VCaP (cell line): ENCODE measurements around the gene ATRNL1.

Source experiments
- H3K27ac ChIP-seq: fragments of 450-650 bp; 2 replicates; pipeline ENCODE4 v1.5.1; 2017
- TF ChIP-seq, protein P1 (sequence below): fragments of 450-650 bp; conservative IDR thresholded peaks from 2 replicates; pipeline ENCODE4 v1.5.1; 2017; ENCODE audit warnings: mild to moderate bottlenecking, moderate library complexity

The ATRNL1 gene

GRCh38 chr10:115861455-115861854 lies 768.3 kb downstream of the ATRNL1 start:
- no peak overlapping the region for H3K27ac ChIP-seq
- TF ChIP-seq, protein P1, sequence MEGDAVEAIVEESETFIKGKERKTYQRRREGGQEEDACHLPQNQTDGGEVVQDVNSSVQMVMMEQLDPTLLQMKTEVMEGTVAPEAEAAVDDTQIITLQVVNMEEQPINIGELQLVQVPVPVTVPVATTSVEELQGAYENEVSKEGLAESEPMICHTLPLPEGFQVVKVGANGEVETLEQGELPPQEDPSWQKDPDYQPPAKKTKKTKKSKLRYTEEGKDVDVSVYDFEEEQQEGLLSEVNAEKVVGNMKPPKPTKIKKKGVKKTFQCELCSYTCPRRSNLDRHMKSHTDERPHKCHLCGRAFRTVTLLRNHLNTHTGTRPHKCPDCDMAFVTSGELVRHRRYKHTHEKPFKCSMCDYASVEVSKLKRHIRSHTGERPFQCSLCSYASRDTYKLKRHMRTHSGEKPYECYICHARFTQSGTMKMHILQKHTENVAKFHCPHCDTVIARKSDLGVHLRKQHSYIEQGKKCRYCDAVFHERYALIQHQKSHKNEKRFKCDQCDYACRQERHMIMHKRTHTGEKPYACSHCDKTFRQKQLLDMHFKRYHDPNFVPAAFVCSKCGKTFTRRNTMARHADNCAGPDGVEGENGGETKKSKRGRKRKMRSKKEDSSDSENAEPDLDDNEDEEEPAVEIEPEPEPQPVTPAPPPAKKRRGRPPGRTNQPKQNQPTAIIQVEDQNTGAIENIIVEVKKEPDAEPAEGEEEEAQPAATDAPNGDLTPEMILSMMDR, result no peak

DNA sequence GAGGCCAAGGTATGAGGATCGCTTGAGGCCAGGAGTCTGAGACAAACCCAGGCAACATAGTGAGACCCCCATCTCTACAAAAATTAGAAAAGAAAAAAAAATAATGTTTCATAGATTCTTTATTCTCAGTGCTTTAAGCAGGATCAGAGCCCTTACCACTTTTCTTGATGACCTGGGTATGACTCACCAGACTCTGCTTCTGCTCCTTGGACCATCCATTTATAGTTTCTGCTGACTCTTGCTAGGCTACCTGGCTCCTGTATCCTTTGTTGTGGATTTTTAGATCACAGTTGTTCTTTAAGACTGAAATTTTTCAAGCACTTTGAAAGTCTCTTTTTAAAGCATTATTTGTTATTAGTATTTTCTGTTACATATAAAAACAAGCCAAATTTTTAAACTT lies 768.7 kb downstream of the ATRNL1 start:
- no peak overlapping the region for H3K27ac ChIP-seq
- TF ChIP-seq, protein P1, result no peak

DNA sequence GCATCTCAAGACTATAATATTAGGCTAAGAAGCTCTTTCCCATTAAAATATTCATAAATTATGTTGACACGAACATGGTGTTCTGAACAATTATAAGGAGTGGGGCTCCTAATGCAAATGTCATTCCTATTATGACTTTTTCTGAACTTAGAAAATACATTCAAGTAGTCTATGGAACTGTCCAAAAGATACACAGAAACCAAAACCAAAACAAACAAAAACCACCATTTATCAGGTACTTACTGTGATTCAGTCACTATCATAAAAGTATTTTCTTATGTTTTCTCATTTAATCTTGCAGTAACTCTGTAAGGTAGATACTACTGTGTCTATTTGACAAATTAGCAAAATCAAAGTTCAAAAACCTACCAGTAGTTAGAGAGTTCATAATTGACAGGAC lies 773.0 kb downstream of the ATRNL1 start:
- TF ChIP-seq, protein P1, result no peak
- no peak overlapping the region for H3K27ac ChIP-seq

DNA sequence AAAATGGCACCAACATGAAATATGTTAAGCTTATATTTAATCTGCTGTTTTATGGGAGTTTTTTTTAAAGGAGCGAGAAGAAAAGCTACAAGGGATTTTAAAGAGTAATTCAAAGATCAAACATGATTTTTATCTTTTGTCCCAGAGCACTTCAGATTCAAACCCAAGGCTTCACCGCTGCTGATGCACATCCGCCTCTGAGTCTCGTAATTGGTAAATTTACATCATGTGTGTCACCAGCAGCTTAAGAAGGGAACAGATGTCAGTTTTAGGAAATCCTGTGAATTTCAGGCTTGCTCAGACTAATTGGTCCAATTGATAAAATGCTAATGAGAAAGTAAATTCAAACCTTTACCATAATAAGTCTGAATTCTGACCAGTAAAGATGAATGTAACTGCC lies 773.5 kb downstream of the ATRNL1 start:
- TF ChIP-seq, protein P1, result no peak
- H3K27ac ChIP-seq, result no peak overlapping the region

DNA sequence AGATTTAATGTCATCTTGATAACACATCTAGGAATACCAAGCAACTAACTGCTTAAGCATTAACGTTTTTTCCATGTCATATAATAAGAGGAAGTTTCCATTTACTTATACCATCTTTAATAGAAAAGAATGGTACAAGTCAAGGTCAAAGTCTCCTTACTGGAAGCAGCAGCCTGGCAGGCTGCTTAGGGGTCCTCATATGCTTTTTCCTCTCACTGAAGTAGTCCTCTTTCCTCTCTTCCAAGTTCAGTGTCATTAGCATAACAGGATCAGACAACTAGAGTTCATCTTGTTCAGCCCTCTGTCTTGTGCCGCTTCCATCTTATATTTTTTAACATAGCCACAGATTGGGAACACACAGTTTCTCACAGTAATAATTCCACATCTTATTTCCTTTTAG lies 774.1 kb downstream of the ATRNL1 start:
- TF ChIP-seq, protein P1, result no peak
- no peak overlapping the region for H3K27ac ChIP-seq

- TF ChIP-seq, protein P1, result no peak
Observed at GRCh38 chr10:115871855-115872254, 778.7 kb downstream of the ATRNL1 start.

DNA sequence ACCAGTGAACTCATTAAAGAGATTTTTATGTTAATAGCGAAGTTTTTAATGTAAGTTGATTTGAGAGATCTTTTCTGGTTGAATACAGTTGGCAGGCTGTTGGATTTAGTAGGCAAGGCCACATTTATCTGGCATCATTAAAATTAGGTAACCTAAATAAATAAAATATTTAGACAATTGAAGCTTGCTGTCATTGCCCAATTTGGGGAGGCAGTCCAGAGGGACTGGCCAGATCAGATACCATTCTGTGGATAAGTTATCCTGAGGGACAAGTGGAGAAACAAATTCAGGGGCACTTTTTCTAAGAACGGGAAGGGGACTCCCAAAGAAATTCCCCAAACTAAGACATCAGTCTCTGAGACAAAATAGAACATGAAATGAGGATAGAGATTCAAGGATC lies 782.0 kb downstream of the ATRNL1 start:
- no peak overlapping the region for H3K27ac ChIP-seq
- TF ChIP-seq, protein P1, result no peak

More at GRCh38 chr10:115871855-115872254, 778.7 kb downstream of the ATRNL1 start:
- H3K27ac ChIP-seq, result no peak overlapping the region
